ENCODE results near the gene PGAP3.

DNA sequence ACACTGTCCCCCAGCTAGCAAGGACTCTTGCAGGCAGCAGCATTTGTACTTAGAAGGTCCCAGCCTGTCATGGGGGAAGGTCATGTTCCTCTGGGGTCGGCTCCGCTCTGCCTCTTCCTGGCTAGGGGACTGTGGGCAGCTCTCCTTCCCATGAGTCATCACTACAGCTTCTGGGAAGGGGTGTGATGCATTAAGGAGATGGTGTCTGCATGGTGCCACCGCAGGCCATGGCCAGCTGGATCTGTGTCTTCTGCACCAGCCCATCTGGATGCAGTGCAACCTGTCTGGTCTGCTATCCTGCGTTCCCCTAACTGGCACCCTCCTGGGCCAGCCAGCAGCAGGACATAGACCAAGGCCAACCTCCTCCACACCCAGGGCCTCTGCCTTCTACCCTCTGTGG lies 44.6 kb downstream of the PGAP3 start:
- TF ChIP-seq, protein P1, sequence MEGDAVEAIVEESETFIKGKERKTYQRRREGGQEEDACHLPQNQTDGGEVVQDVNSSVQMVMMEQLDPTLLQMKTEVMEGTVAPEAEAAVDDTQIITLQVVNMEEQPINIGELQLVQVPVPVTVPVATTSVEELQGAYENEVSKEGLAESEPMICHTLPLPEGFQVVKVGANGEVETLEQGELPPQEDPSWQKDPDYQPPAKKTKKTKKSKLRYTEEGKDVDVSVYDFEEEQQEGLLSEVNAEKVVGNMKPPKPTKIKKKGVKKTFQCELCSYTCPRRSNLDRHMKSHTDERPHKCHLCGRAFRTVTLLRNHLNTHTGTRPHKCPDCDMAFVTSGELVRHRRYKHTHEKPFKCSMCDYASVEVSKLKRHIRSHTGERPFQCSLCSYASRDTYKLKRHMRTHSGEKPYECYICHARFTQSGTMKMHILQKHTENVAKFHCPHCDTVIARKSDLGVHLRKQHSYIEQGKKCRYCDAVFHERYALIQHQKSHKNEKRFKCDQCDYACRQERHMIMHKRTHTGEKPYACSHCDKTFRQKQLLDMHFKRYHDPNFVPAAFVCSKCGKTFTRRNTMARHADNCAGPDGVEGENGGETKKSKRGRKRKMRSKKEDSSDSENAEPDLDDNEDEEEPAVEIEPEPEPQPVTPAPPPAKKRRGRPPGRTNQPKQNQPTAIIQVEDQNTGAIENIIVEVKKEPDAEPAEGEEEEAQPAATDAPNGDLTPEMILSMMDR (IDR thresholded peaks at IDR 0.05; ENCODE audit: low read length), result no peak
- no peak for TF ChIP-seq EZH2 (optimal IDR thresholded peaks at IDR 0.05; ENCODE audit: low read depth, low read length)
- no peak for TF ChIP-seq EZH2phosphoT487 (IDR thresholded peaks at IDR 0.05; ENCODE audit: low read length)

All from MM.1S (cell line).